ENCODE results near the gene VSNL1.
"Not testable (repeated sequence)": the region's sequence is repeated elsewhere in the genome, so short reads cannot be mapped to it uniquely, and the experiment has no call there.

The VSNL1 gene

GRCh38 chr2:17555150-17555549, 14.7 kb downstream of the VSNL1 start:
- ChIA-PET CTCF (no interaction called here), POLR2A (no interaction called here)
- no peak for DNase-seq (ENCODE audit: extremely low spot score)
- TF ChIP-seq BHLHE40 (IDR thresholded peaks at IDR 0.05; ENCODE audit: borderline replicate concordance): no peak
- TF ChIP-seq L3MBTL2 (conservative IDR thresholded peaks at IDR 0.05): no peak

DNA sequence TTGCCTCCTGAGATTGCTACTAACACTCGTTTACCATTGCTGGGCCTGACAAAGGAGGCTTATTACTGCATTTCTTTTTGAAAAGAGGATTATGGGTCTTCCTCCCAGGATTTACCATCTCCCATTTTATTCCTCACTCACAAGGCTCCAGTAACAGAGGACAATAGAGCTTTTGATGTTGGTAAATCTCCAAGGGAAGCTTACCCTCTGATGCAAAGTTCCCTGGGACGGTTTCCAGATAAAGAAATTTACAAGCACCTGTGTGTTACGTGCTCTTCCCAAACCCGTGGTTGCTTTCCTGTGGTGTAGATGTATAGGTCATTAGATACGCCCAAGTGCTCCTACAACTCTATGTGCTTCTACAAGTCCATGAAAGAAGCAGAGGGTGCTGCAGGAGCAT, 17.1 kb downstream of the VSNL1 start:
- POLR2A ChIA-PET: no interaction called here
- CTCF ChIA-PET: no interaction called here
- no peak for TF ChIP-seq ARNT (IDR thresholded peaks at IDR 0.05)
- TF ChIP-seq NFRKB (IDR thresholded peaks at IDR 0.05): no peak
- no peak for TF ChIP-seq BHLHE40 (IDR thresholded peaks at IDR 0.05; ENCODE audit: borderline replicate concordance)
- TF ChIP-seq ZNF384 (IDR thresholded peaks at IDR 0.05): no peak
- no peak for TF ChIP-seq FOXK2 (IDR thresholded peaks at IDR 0.05)
- TF ChIP-seq HDGF (IDR thresholded peaks at IDR 0.05; ENCODE audit: borderline replicate concordance): no peak
- no peak for TF ChIP-seq FOXM1 (IDR thresholded peaks at IDR 0.05; ENCODE audit: borderline replicate concordance)
- TF ChIP-seq PKNOX1 (IDR thresholded peaks at IDR 0.05): no peak
- TF ChIP-seq L3MBTL2 (conservative IDR thresholded peaks at IDR 0.05): no peak
- DNase-seq (ENCODE audit: extremely low spot score): no peak

GRCh38 chr2:17558053-17558452, 17.6 kb downstream of the VSNL1 start:
- TF ChIP-seq FOXM1 (IDR thresholded peaks at IDR 0.05; ENCODE audit: borderline replicate concordance) (no peak), L3MBTL2 (conservative IDR thresholded peaks at IDR 0.05) (no peak), SP1 (IDR thresholded peaks at IDR 0.05) (no peak), BHLHE40 (IDR thresholded peaks at IDR 0.05; ENCODE audit: borderline replicate concordance) (no peak), FOXK2 (IDR thresholded peaks at IDR 0.05) (no peak), ELF4 (IDR thresholded peaks at IDR 0.05) (no peak), LEF1 (IDR thresholded peaks at IDR 0.05; ENCODE audit: borderline replicate concordance) (no peak), TARDBP (IDR thresholded peaks at IDR 0.05) (no peak), ARNT (IDR thresholded peaks at IDR 0.05) (no peak), HDGF (IDR thresholded peaks at IDR 0.05; ENCODE audit: borderline replicate concordance) (no peak), FOXA1 (IDR thresholded peaks at IDR 0.05) (no peak)
- DNase-seq (ENCODE audit: extremely low spot score): no peak
- POLR2A ChIA-PET: no interaction called here
- CTCF ChIA-PET: no interaction called here

- no peak for DNase-seq (ENCODE audit: extremely low spot score)
Observed at GRCh38 chr2:17558878-17559277, 18.4 kb downstream of the VSNL1 start.

DNA sequence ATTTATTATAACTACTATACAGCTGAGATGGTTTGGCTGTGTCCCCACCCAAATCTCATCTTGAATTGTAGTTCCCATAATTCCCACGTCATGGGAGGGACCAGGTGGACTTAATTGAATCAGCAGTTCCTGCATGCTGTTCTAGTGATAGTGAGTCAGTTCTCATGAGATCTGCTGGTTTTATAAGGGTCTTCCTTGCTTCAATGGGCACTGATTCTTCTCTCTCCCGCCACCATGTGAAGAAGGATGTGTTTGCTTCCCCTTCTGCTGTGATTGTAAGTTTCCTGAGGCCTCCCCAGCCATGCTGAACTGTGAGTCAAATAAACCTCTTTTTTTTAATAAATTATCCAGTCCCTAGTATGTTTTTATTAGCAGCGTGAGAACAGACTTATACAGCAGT, 25.2 kb downstream of the VSNL1 start:
- CTCF ChIA-PET: interaction anchor here (0.7 kb wide), 1 partner anchor 13 kb away, joined by 3 read pairs; no protein-coding TSS in a partner anchor

More at GRCh38 chr2:17558878-17559277, 18.4 kb downstream of the VSNL1 start:
- CTCF ChIA-PET: no interaction called here
- no peak for TF ChIP-seq BHLHE40 (IDR thresholded peaks at IDR 0.05; ENCODE audit: borderline replicate concordance)
- no peak for TF ChIP-seq SUZ12 (IDR thresholded peaks at IDR 0.05)
- TF ChIP-seq ELF4 (IDR thresholded peaks at IDR 0.05): no peak
- TF ChIP-seq ZNF384 (IDR thresholded peaks at IDR 0.05): no peak
- TF ChIP-seq FOXM1 (IDR thresholded peaks at IDR 0.05; ENCODE audit: borderline replicate concordance): no peak
- no peak for TF ChIP-seq TARDBP (IDR thresholded peaks at IDR 0.05)
- no peak for TF ChIP-seq L3MBTL2 (conservative IDR thresholded peaks at IDR 0.05)
- no peak for TF ChIP-seq LEF1 (IDR thresholded peaks at IDR 0.05; ENCODE audit: borderline replicate concordance)
- no peak for TF ChIP-seq FOXK2 (IDR thresholded peaks at IDR 0.05)
- no peak for TF ChIP-seq ARNT (IDR thresholded peaks at IDR 0.05)
- TF ChIP-seq SP1 (IDR thresholded peaks at IDR 0.05): no peak
- no peak for TF ChIP-seq NFRKB (IDR thresholded peaks at IDR 0.05)
- TF ChIP-seq PKNOX1 (IDR thresholded peaks at IDR 0.05): no peak
- TF ChIP-seq CTBP1 (IDR thresholded peaks at IDR 0.05; ENCODE audit: borderline replicate concordance): no peak
- TF ChIP-seq HDGF (IDR thresholded peaks at IDR 0.05; ENCODE audit: borderline replicate concordance): no peak
- no peak for TF ChIP-seq FOXA1 (IDR thresholded peaks at IDR 0.05)
- POLR2A ChIA-PET: no interaction called here

GRCh38 chr2:17571681-17572080, 31.2 kb downstream of the VSNL1 start:
- TF ChIP-seq PKNOX1 (IDR thresholded peaks at IDR 0.05) (no peak), SP1 (IDR thresholded peaks at IDR 0.05) (no peak), LEF1 (IDR thresholded peaks at IDR 0.05; ENCODE audit: borderline replicate concordance) (no peak), TARDBP (IDR thresholded peaks at IDR 0.05) (no peak), BHLHE40 (IDR thresholded peaks at IDR 0.05; ENCODE audit: borderline replicate concordance) (no peak), NFRKB (IDR thresholded peaks at IDR 0.05) (no peak), L3MBTL2 (conservative IDR thresholded peaks at IDR 0.05) (no peak), FOXA1 (IDR thresholded peaks at IDR 0.05) (no peak), HDGF (IDR thresholded peaks at IDR 0.05; ENCODE audit: borderline replicate concordance) (no peak), ELF4 (IDR thresholded peaks at IDR 0.05) (no peak), SUZ12 (IDR thresholded peaks at IDR 0.05) (no peak), FOXK2 (IDR thresholded peaks at IDR 0.05) (no peak), CTBP1 (IDR thresholded peaks at IDR 0.05; ENCODE audit: borderline replicate concordance) (no peak), ZNF384 (IDR thresholded peaks at IDR 0.05) (no peak), ARNT (IDR thresholded peaks at IDR 0.05) (no peak), FOXM1 (IDR thresholded peaks at IDR 0.05; ENCODE audit: borderline replicate concordance) (no peak)
- ChIA-PET POLR2A (no interaction called here), CTCF (no interaction called here)
- no peak for DNase-seq (ENCODE audit: extremely low spot score)

More for the DNA sequence above, 25.2 kb downstream of the VSNL1 start:
- DNase-seq (ENCODE audit: extremely low spot score); POLR2A ChIA-PET: not testable (repeated sequence)
